Measurements from ENCODE around the gene GNAI3.

Gene GNAI3

GRCh38 chr1:109500941-109501381 is 47.5 kb upstream of the GNAI3 start:
- H3K27ac ChIP-seq (ENCODE audit: low read depth, low read length) = no peak overlapping the region
- no peak overlapping the region for H3K4me3 ChIP-seq (ENCODE audit: insufficient read depth, low read length, poor library complexity, severe bottlenecking)
- H3K79me2 ChIP-seq (ENCODE audit: insufficient read depth, low read length) = no peaks in the 10 kb centered on the region
- no peak overlapping the region for H2AFZ ChIP-seq (ENCODE audit: low read depth, low read length, severe bottlenecking)
- no peak overlapping the region for H3K4me2 ChIP-seq (ENCODE audit: low read depth, low read length, poor library complexity, severe bottlenecking)
- TF ChIP-seq EZH2phosphoT487 (conservative IDR thresholded peaks at IDR 0.05; ENCODE audit: low read length) = no peak
- TF ChIP-seq CTCF (IDR thresholded peaks at IDR 0.05; ENCODE audit: insufficient read depth, low read length, poor library complexity, severe bottlenecking) = no peak
- no peaks in the 10 kb centered on the region for H3K27me3 ChIP-seq (ENCODE audit: low read length)
- no peak overlapping the region for H3K9ac ChIP-seq (ENCODE audit: low read length)
- H3K9me3 ChIP-seq (ENCODE audit: insufficient read depth, low read length) = no peaks in the 10 kb centered on the region
- no peaks in the 10 kb centered on the region for H3K9me2 ChIP-seq (replicated peaks; ENCODE audit: insufficient read depth, low read length)
- H3K36me3 ChIP-seq (ENCODE audit: low read length) = no peaks in the 10 kb centered on the region
- no peaks in the 10 kb centered on the region for H4K20me1 ChIP-seq (ENCODE audit: low read depth, low read length)
- H3F3A ChIP-seq (ENCODE audit: insufficient read depth) = no peaks in the 10 kb centered on the region

GRCh38 chr1:109501644-109502363 is 46.6 kb upstream of the GNAI3 start:
- Histone ChIP-seq H4K20me1 (ENCODE audit: low read depth, low read length) (no peaks in the 10 kb centered on the region), H3F3A (ENCODE audit: insufficient read depth) (no peaks in the 10 kb centered on the region), H3K9ac (ENCODE audit: low read length) (no peak overlapping the region), H3K27ac (ENCODE audit: low read depth, low read length) (no peak overlapping the region), H3K27me3 (ENCODE audit: low read length) (no peaks in the 10 kb centered on the region), H2AFZ (ENCODE audit: low read depth, low read length, severe bottlenecking) (no peak overlapping the region), H3K9me2 (replicated peaks; ENCODE audit: insufficient read depth, low read length) (no peaks in the 10 kb centered on the region), H3K79me2 (ENCODE audit: insufficient read depth, low read length) (no peaks in the 10 kb centered on the region), H3K36me3 (ENCODE audit: low read length) (no peaks in the 10 kb centered on the region), H3K4me3 (ENCODE audit: insufficient read depth, low read length, poor library complexity, severe bottlenecking) (no peak overlapping the region), H3K9me3 (ENCODE audit: insufficient read depth, low read length) (no peaks in the 10 kb centered on the region), H3K4me2 (ENCODE audit: low read depth, low read length, poor library complexity, severe bottlenecking) (no peak overlapping the region)
- no peak for TF ChIP-seq CTCF (IDR thresholded peaks at IDR 0.05; ENCODE audit: insufficient read depth, low read length, poor library complexity, severe bottlenecking)
- TF ChIP-seq EZH2phosphoT487 (conservative IDR thresholded peaks at IDR 0.05; ENCODE audit: low read length) = no peak

- no peaks in the 10 kb centered on the region for H3K36me3 ChIP-seq (ENCODE audit: low read length)
- no peak overlapping the region for H2AFZ ChIP-seq (ENCODE audit: low read depth, low read length, severe bottlenecking)
- no peaks in the 10 kb centered on the region for H3K9me3 ChIP-seq (ENCODE audit: insufficient read depth, low read length)
- no peaks in the 10 kb centered on the region for H3F3A ChIP-seq (ENCODE audit: insufficient read depth)
- no peak overlapping the region for H3K9ac ChIP-seq (ENCODE audit: low read length)
- no peaks in the 10 kb centered on the region for H3K79me2 ChIP-seq (ENCODE audit: insufficient read depth, low read length)
- no peak overlapping the region for H3K4me2 ChIP-seq (ENCODE audit: low read depth, low read length, poor library complexity, severe bottlenecking)
- no peaks in the 10 kb centered on the region for H3K9me2 ChIP-seq (replicated peaks; ENCODE audit: insufficient read depth, low read length)
- no peaks in the 10 kb centered on the region for H4K20me1 ChIP-seq (ENCODE audit: low read depth, low read length)
- H3K27ac ChIP-seq (ENCODE audit: low read depth, low read length) = no peak overlapping the region
- TF ChIP-seq EZH2phosphoT487 (conservative IDR thresholded peaks at IDR 0.05; ENCODE audit: low read length) (no peak), CTCF (IDR thresholded peaks at IDR 0.05; ENCODE audit: insufficient read depth, low read length, poor library complexity, severe bottlenecking) (no peak)
- H3K4me3 ChIP-seq (ENCODE audit: insufficient read depth, low read length, poor library complexity, severe bottlenecking) = no peak overlapping the region
- H3K27me3 ChIP-seq (ENCODE audit: low read length) = no peaks in the 10 kb centered on the region
Measured at GRCh38 chr1:109502364-109502851, 46.0 kb upstream of the GNAI3 start.

All from SU-DHL-6 (cell line).